K562 (cell line): ENCODE data around the gene MYLK3.

Experiments used
- BACH1 ChIP-seq: fragments of 200-800 bp; sonication (Bioruptor generic); IDR thresholded peaks from 2 replicates; pipeline ENCODE4 v1.6.1; 2016; ENCODE audit warnings: missing genetic modification characterization, missing compliant biosample characterization
- ZNF24 ChIP-seq: fragments of 450-650 bp; IDR thresholded peaks from 2 replicates; pipeline ENCODE4 v1.6.1; 2016

GRCh38 chr16:46768809-46769208 lies 20.7 kb upstream of the MYLK3 start:
- no peak for TF ChIP-seq BACH1 (tag)
- TF ChIP-seq ZNF24, result no peak
